Keratinocyte (primary cell): ENCODE measurements around the gene NREP. TPM values are rescaled to one million over a fixed set of nuclear protein-coding genes. Genes with fewer than 3 reads are reported as not detected.

Experiments used
- DNase-seq: peaks from one replicate; pipeline ENCODE4 v3.0.0-alpha.2; 2011; ENCODE audit warnings: low read depth, missing footprints, low spot score
- FAIRE-seq: peaks from 2 replicates; lab custom pipeline; 2011; peaks lifted over from hg19 to GRCh38; lab: Jason Lieb, UNC
- H2AFZ ChIP-seq: 2 replicates; pipeline ENCODE4 v1.6.0; 2012; ENCODE audit warnings: low read length, control low read depth, inconsistent platforms; ENCODE audit not compliant: control insufficient read depth
- H3K27ac ChIP-seq: 2 replicates; pipeline ENCODE4 v1.5.1; 2011; ENCODE audit warnings: low read length; ENCODE audit not compliant: control insufficient read depth, insufficient read depth
- H3K27me3 ChIP-seq: 3 replicates; pipeline ENCODE4 v1.6.0; 2011; ENCODE audit warnings: low read length; ENCODE audit not compliant: control insufficient read depth, insufficient read depth; ENCODE audit errors: extremely low read depth
- H3K36me3 ChIP-seq, 2 experiments: 2 replicates in 1 of 2; 3 replicates in 1 of 2; pipeline ENCODE4 v1.5.1; 2011; ENCODE audit warnings: low read length in 2 of 2, mild to moderate bottlenecking in 1 of 2; ENCODE audit not compliant: control insufficient read depth in 2 of 2, insufficient read depth in 2 of 2; ENCODE audit errors: extremely low read depth in 1 of 2
- H3K4me1 ChIP-seq: 3 replicates; pipeline ENCODE4 v1.5.1; 2011; ENCODE audit warnings: low read length; ENCODE audit not compliant: control insufficient read depth, insufficient read depth; ENCODE audit errors: extremely low read depth
- H3K4me2 ChIP-seq: 3 replicates; pipeline ENCODE4 v1.6.0; 2011; ENCODE audit warnings: low read depth, low read length; ENCODE audit not compliant: control insufficient read depth, insufficient read depth; ENCODE audit errors: extremely low read depth
- H3K4me3 ChIP-seq, 3 experiments: fragments of 200-600 bp in 1 of 3; sonication (generic) in 1 of 3; 2 replicates in 2 of 3; 3 replicates in 1 of 3; pipeline ENCODE4 v1.5.1; 2011 to 2016; ENCODE audit warnings: low read length in 3 of 3, mild to moderate bottlenecking in 3 of 3, control low read depth in 2 of 3, inconsistent platforms in 1 of 3, low read depth in 1 of 3, mixed read lengths in 1 of 3, mixed run types in 1 of 3, moderate library complexity in 1 of 3; ENCODE audit not compliant: control insufficient read depth in 2 of 3, insufficient read depth in 2 of 3; ENCODE audit errors: extremely low read depth in 1 of 3
- H3K79me2 ChIP-seq: 2 replicates; pipeline ENCODE4 v1.6.0; 2012; ENCODE audit warnings: low read length; ENCODE audit not compliant: control insufficient read depth, insufficient read depth
- H3K9ac ChIP-seq: 3 replicates; pipeline ENCODE4 v1.6.0; 2011; ENCODE audit warnings: low read length; ENCODE audit not compliant: control insufficient read depth, insufficient read depth; ENCODE audit errors: extremely low read depth
- H3K9me1 ChIP-seq: 3 replicates; pipeline ENCODE4 v1.6.0; 2011; ENCODE audit warnings: low read length; ENCODE audit not compliant: control insufficient read depth, insufficient read depth; ENCODE audit errors: extremely low read depth
- H3K9me3 ChIP-seq: 2 replicates; pipeline ENCODE4 v1.5.1; 2012; ENCODE audit warnings: low read depth, low read length; ENCODE audit not compliant: control insufficient read depth
- H4K20me1 ChIP-seq: 3 replicates; pipeline ENCODE4 v1.6.0; 2011; ENCODE audit warnings: low read length; ENCODE audit not compliant: control insufficient read depth, insufficient read depth; ENCODE audit errors: extremely low read depth
- CTCF ChIP-seq, 3 experiments: IDR thresholded peaks in 1 of 3; conservative IDR thresholded peaks in 1 of 3; optimal IDR thresholded peaks in 1 of 3; 2 replicates in 2 of 3; 3 replicates in 1 of 3; pipeline versions ENCODE3 to v1.5.1; 2011; ENCODE audit warnings: low read length in 3 of 3, mild to moderate bottlenecking in 3 of 3, moderate library complexity in 2 of 3, control low read depth in 1 of 3, inconsistent platforms in 1 of 3; ENCODE audit not compliant: insufficient read depth in 2 of 3; ENCODE audit errors: extremely low read depth in 1 of 3
- EZH2 ChIP-seq: IDR thresholded peaks from one replicate; pipeline ENCODE4 v1.6.1; 2012; ENCODE audit warnings: inconsistent platforms, mild to moderate bottlenecking, low read length, moderate library complexity
- dilution Hi-C: fragments of 300-500 bp; cut with MboI; formaldehyde crosslinking; loops from one replicate; pipeline ENCODE4 v1.7.0; 2020; ENCODE audit warnings: low sequenced_read_pairs; ENCODE audit not compliant: extremely low pct_ligation_motif_present
- polyA plus RNA-seq, 5 experiments: library from polyadenylated mRNA; depleted of rRNA in 3 of 5; stranded (reverse) in 3 of 5; stranded (forward) in 1 of 5; unstranded in 1 of 5; fragments of >200 nt; gene quantifications; 1 replicate in 1 of 5; 2 replicates in 3 of 5; 3 replicates in 1 of 5; pipeline versions ENCODE4 v1.2.1 to v1.2.3, GENCODE V29; 2011 to 2012; ENCODE audit warnings: missing spikeins in 2 of 5, low read depth in 1 of 5, low replicate concordance in 1 of 5

The NREP gene
- polyA plus RNA-seq, 1 donor (not counting 4 experiments of a cell fraction or from before 2014, with no cell fraction given): 9.1 TPM

GRCh38 chr5:111734013-111734412 lies 23.0 kb downstream of the NREP start:
- Histone ChIP-seq H3K9me1 (no peaks in the 10 kb centered on the region), H2AFZ (no peak overlapping the region), H3K4me1 (no peaks in the 10 kb centered on the region), H3K9ac (no peak overlapping the region), H3K4me2 (no peak overlapping the region), H3K79me2 (no peaks in the 10 kb centered on the region), H3K27ac (no peak overlapping the region), H3K4me3 (no peak overlapping the region), H3K9me3 (no peaks in the 10 kb centered on the region), H4K20me1 (no peaks in the 10 kb centered on the region), H3K27me3 (no peaks in the 10 kb centered on the region), H3K36me3 (no peaks in the 10 kb centered on the region)
- no peak for DNase-seq
- no peak for FAIRE-seq
- dilution Hi-C loops: no loop called here
- TF ChIP-seq CTCF (optimal IDR thresholded peaks at IDR 0.05 in 1 of 3, IDR thresholded peaks at IDR 0.05 in 1 of 3, conservative IDR thresholded peaks at IDR 0.05 in 1 of 3; ENCODE audit: extremely low read depth in 1 of 3, insufficient read depth in 2 of 3, low read length in 3 of 3) (no peak), EZH2 (no peak)

GRCh38 chr5:111733571-111733970 lies 23.4 kb downstream of the NREP start:
- Histone ChIP-seq H4K20me1 (no peaks in the 10 kb centered on the region), H3K36me3 (no peaks in the 10 kb centered on the region), H3K9ac (no peak overlapping the region), H3K79me2 (no peaks in the 10 kb centered on the region), H3K9me1 (no peaks in the 10 kb centered on the region), H3K4me3 (no peak overlapping the region), H2AFZ (no peak overlapping the region), H3K4me2 (no peak overlapping the region), H3K27ac (no peak overlapping the region), H3K9me3 (no peaks in the 10 kb centered on the region), H3K27me3 (no peaks in the 10 kb centered on the region), H3K4me1 (no peaks in the 10 kb centered on the region)
- dilution Hi-C loops: no loop called here
- no peak for FAIRE-seq
- TF ChIP-seq EZH2 (no peak), CTCF (optimal IDR thresholded peaks at IDR 0.05 in 1 of 3, IDR thresholded peaks at IDR 0.05 in 1 of 3, conservative IDR thresholded peaks at IDR 0.05 in 1 of 3; ENCODE audit: extremely low read depth in 1 of 3, insufficient read depth in 2 of 3, low read length in 3 of 3) (no peak)
- no peak for DNase-seq
